ENCODE data around the gene PHACTR2.

Gene PHACTR2

DNA sequence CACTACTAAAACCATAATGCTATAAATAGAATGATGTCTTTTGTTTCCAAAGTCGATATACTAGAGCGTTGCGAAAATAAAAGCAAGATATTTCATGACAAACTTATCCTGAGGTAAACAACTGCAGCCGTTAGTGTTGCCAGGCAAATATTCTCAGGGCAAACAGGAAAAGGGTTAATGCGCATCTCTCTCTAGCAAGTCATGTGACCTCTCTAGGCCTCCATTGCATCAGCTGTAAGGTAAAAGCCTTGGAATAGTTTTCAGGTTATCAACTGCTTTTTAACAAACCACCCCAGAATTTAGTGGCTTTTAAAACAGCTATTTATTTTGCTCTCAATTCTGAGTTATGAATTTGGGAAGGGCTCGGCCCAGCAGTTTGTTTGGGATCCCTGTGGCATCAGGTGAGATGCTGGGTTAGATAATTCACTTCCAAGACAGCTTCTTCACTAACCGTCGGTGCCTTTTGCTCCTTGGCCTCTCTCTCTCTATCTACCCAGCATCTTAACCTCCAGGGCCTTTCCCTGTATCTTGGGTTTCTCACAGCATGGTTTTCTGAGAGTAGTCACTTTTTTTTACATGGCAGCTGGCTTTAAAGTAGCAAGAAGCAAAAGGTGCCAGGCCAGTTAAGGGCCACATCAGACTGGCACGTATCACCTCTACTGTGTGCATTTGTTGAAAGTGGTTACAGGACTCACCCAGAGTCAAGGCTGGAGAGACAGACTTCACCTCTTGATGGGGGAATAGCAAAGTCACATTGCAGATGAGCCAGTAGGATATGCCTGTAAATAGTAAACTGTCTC lies 126.2 kb downstream of the PHACTR2 start:
- in situ Hi-C loops (cut with HindIII; ENCODE audit: low sequenced_read_pairs) = no loop called here
- TF ChIP-seq, protein P1, sequence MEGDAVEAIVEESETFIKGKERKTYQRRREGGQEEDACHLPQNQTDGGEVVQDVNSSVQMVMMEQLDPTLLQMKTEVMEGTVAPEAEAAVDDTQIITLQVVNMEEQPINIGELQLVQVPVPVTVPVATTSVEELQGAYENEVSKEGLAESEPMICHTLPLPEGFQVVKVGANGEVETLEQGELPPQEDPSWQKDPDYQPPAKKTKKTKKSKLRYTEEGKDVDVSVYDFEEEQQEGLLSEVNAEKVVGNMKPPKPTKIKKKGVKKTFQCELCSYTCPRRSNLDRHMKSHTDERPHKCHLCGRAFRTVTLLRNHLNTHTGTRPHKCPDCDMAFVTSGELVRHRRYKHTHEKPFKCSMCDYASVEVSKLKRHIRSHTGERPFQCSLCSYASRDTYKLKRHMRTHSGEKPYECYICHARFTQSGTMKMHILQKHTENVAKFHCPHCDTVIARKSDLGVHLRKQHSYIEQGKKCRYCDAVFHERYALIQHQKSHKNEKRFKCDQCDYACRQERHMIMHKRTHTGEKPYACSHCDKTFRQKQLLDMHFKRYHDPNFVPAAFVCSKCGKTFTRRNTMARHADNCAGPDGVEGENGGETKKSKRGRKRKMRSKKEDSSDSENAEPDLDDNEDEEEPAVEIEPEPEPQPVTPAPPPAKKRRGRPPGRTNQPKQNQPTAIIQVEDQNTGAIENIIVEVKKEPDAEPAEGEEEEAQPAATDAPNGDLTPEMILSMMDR (IDR thresholded peaks at IDR 0.05; ENCODE audit: low read depth, low read length) = no peak
- DNase-seq (ENCODE audit: low read depth, low spot score) = no peak
- H3K4me3 ChIP-seq (ENCODE audit: low read depth, low read length) = no peak overlapping the region

DNA sequence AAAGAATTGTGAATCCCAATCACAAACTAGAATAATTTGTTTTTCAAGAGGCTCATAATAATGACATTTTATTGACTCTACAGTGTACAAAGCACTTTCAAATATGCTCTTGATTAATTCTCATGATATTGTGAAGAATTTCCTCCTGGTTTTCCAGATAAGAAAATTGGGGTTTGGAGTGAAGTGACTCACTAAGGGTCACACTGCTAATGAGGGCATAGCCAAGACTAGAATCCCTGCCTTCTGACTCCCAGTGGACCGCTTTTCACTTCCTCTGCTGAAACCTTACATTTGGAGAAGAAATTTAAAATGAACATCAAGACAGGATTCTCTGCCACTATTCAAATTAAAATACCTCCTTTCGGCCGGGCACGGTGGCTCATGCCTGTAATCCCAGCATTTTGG lies 127.1 kb downstream of the PHACTR2 start:
- in situ Hi-C loops (cut with HindIII; ENCODE audit: low sequenced_read_pairs) = no loop called here
- H3K4me3 ChIP-seq (ENCODE audit: low read depth, low read length) = no peak overlapping the region
- TF ChIP-seq, protein P1 (IDR thresholded peaks at IDR 0.05; ENCODE audit: low read depth, low read length) = no peak
- DNase-seq (ENCODE audit: low read depth, low spot score) = no peak

DNA sequence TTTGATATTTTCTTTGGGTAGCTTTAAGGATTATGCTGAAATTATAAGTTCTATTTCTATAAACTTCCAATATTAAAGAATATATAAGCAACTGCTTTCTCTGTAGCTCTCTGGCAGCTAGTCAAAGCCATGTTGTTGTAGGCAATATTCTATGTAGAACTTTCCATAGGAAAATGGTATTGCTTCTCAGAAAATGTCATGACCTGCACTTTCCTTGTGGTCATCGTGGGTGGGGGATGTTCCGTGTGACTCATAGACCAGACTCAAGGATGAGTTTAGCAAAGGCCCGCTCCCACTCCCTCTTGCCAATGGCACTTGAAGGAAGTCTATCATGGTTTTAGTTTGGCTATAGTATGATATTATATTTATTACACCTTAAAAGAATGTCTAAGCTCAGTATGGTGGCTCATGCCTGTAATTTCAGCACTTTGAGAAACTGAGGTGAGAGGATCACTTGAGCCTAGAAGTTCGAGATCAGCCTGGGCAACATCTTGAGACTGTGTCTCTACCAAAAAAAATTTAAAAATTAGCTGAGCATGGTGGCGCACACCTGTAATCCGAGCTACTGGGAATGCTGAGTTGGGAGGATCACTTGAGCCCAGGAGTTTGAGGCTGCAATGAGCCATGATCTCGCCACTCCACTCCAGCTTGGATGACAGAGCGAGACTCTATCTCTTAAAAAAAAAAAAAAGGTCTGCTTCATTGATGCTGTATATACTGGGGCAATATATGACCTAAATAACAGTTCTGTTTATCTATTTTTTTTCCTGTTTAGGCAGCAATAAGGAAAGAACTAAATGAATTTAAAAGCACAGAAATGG lies 128.7 kb downstream of the PHACTR2 start:
- DNase-seq (ENCODE audit: low read depth, low spot score) = peak; percentile 86
- TF ChIP-seq, protein P1 (IDR thresholded peaks at IDR 0.05; ENCODE audit: low read depth, low read length) = no peak
- in situ Hi-C loops (cut with HindIII; ENCODE audit: low sequenced_read_pairs) = no loop called here
- H3K4me3 ChIP-seq (ENCODE audit: low read depth, low read length) = no peak overlapping the region

DNA sequence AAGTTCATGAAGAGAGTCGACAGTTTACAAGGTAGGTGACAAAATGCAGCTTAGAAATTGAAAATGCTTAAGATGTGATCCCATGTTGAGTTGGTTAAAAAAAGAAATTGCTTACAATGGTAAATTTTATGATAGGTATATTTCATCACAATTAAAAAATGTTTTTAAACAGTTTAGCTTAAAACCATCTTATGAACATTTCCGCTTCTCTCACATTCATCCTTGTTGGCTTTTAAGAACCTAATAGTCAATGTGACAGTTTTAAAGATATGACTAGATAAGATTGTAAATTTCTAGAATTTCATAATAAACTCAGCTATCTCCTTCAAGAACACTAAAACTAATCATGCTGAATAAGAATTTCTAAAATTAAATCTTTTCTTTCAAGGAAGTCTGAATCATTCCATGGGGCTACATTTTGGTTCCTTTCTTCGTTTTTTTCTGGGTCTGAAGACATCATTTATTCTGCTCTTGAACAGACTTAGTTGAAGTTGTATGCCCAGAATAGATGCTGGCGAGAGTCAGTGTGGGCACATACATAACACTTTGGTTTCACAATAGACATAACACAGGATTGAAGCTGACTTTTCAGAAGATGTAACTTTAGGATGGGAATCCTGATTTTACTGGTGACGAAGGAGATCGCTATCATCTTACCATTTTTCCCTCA lies 129.5 kb downstream of the PHACTR2 start:
- no peak for DNase-seq (ENCODE audit: low read depth, low spot score)
- TF ChIP-seq, protein P1 (IDR thresholded peaks at IDR 0.05; ENCODE audit: low read depth, low read length) = no peak
- H3K4me3 ChIP-seq (ENCODE audit: low read depth, low read length) = no peak overlapping the region
- in situ Hi-C loops (cut with HindIII; ENCODE audit: low sequenced_read_pairs) = no loop called here

DNA sequence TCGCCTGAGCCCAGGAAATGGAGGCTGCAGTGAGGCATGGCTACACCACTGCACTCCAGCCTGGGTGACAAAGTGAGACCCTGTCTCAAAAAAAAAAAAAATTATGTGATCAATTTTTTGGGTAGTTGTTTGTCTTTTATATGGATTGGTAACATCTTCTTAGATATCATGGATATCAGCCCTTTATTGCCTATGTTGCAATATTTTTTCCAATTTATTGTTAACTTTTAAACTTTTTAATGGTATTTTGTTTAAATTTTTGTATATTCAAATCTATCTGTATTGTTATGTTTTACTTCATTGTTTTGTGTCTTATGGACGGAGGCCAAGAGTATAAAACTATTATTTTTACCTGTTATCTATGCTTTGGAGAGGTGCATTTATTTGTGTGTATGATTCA lies 133.0 kb downstream of the PHACTR2 start:
- no peak for DNase-seq (ENCODE audit: low read depth, low spot score)
- TF ChIP-seq, protein P1 (IDR thresholded peaks at IDR 0.05; ENCODE audit: low read depth, low read length) = no peak
- in situ Hi-C loops (cut with HindIII; ENCODE audit: low sequenced_read_pairs) = no loop called here
- H3K4me3 ChIP-seq (ENCODE audit: low read depth, low read length) = no peak overlapping the region

DNA sequence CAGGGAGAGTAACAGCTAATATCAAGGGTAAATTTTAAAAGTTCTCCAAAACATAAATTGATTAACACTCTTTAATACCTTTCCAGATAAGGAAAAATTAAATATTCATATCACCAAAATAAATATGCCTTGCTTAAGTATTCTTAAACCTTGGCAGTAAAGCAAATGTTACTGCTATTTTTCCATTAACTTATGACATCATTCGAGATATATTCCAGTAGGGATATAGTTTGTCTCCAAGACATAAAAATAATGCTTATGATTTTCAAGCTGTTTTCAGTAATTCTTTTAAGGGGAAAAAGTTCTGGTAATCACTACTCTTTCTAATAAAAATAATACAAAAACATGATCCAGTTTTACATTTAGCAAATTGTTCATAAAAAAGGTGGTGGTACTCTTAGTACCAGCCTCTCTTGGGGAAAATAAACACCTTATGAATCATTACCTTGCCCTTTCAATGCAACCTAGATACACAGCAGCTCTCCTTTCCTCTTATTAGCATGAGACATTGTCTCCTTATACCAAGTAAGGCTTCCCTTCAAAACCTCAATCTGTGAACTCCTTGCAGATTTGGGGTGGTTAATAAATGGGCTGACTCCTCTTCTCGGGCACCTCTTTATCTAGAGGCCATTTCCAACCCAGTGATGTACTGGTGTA lies 133.9 kb downstream of the PHACTR2 start:
- H3K4me3 ChIP-seq (ENCODE audit: low read depth, low read length) = no peak overlapping the region
- TF ChIP-seq, protein P1 (IDR thresholded peaks at IDR 0.05; ENCODE audit: low read depth, low read length) = no peak
- DNase-seq (ENCODE audit: low read depth, low spot score) = no peak
- in situ Hi-C loops (cut with HindIII; ENCODE audit: low sequenced_read_pairs) = no loop called here
